HG02884 (cell line): ENCODE results near the gene CAMKK1.

Experiments used
- ATAC-seq: cut with Tn5 transposase; IDR thresholded peaks from one replicate; pipeline ENCODE4 v1.9.1; 2021; ENCODE audit warnings: mild to moderate bottlenecking, moderate library complexity; ENCODE audit not compliant: unreplicated experiment

CAMKK1 gene

GRCh38 chr17:3897731-3898130 lies 4.9 kb upstream of the CAMKK1 start:
- no peak for ATAC-seq

DNA sequence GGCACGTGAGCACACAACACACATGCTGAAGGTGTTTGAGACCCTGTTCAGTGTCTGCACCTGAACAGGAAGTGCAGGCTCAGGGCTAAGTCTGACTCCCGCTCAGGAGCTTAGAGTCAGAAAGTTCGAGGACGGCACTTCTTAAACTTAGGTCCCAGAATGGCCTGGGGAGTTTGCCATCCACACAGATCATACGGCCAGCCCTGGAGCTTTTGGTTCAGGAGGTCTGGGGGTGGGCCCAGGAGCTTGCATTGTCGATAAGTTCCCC lies 4.0 kb upstream of the CAMKK1 start:
- no peak for ATAC-seq

DNA sequence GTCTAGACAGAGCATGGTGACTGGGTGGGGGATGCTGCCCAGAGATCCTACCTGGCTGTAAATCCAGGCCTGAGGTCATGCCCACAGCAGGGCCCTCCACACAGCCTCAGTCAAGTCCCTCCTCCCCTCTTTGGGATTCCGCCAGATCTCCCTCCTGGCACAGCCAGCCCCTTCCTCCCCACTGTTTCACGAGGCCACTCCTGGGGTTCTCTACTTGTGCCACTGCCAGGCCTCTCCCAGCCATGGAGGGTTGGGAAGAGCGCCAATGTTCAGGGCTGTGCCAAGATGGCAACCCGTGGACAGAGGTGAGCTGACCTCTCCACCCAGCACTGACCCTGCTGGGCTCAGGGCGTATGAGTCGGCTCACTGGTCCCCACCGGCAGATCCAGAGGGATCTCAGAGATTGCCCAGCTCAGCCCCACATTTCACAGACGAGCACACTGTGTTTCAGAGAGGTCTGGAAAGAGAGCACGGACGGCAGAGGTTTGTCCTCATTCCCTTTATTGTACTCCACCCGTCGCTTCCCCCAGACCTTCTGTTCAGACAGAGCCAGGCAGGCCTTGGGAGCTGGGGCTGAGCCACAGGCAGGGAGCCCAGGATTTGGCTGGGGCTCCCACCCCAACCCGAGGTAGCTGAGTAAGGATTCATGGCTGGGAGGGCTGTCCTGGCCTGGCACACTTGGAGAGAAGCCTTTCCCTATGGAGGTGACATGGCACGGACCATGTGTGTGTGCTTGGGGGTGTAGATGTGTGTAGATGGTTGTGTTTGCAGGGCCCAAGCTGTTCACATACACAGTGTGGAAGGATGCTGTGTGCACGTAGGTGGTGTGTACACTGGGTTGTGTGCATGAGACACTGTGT lies 3.5 kb upstream of the CAMKK1 start:
- ATAC-seq, result no peak

GRCh38 chr17:3895354-3895753 lies 2.5 kb upstream of the CAMKK1 start:
- ATAC-seq, result no peak

- no peak for ATAC-seq
These were observed 2.1 kb upstream of the CAMKK1 start for GRCh38 chr17:3894911-3895343.

DNA sequence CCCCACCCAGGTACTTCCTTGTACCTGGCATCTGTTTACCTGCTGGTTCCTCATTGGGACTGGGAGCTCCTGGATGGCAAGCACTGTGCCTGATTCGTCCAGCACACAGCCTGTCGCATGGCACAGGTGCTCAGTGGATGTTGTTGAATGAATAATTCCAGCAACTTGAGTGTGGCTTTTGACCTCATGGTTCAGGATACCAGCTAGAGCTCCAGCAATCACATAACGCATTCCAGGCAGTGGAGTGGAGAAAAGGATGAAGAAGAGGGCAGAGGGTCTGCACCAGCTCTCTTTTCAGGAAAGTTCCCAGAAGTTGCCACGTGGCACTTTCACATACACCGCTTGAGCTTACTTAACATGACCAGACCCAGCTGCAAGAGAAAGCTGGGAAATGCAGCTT lies 1.3 kb upstream of the CAMKK1 start:
- ATAC-seq, result no peak

DNA sequence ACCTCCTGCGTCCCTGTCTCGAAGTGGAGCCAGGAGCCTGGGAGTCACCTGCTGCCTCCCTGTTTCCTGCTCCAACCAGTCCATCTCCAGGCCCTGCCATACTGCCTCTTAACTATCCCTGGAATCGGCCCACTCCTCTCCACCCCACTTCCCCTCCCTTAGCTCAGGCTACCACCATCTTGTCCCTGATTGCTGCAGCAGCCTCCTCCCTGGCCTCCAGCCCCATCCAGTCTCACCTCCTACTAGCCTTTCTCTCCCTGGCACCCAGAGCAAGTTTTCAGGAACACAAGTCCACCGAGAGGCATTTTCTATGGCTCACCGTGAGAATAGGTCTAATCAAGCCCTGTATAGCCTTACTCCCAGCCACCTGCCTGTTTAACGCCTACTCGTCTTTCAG lies 865 bp upstream of the CAMKK1 start:
- no peak for ATAC-seq

DNA sequence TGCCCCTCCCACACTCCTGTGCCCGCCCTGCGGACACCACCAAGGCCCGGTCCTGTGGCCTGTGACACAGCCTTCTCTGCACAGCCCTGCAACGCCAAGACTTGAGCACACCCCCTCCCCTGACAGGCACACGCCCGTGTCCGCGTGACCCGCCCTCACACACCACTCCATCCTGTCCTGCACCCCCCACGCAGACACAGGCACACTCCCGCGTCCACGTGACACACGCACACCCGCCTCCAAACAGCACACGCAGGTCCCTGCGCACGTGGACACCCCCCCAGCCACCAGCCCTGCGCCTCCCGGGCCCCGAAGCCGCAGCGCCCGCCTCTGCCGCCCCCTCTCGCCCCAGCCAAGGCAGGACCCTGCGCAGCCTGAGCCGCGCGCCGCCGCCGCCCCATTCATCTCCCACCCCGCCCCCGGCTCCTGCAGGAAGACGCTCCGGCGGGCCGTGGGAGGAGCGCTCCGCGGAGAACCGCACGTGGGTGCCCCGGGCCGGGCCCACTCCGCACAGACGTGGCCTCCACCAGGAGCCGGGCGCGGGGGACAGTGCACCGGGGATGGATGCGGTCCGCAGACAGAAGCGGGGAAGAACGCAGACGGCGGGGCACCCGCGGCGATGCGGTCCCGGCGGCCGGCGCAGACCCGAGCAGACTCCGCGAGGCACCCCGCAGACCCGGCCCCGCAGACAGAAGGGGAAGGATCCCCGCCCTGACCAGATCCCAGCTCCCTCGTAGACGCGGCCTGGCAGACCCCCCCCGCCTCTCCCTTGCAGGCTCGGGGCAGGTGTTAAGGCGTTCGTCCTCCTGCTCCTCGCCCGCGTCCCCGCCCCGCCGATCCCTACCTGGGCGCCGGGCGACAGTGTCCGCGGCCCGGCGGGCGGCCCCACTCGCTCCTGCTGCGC lies 506 bp downstream of the CAMKK1 start:
- peak; percentile 7 for ATAC-seq

- ATAC-seq, result no peak
These were observed 1.2 kb downstream of the CAMKK1 start for GRCh38 chr17:3891626-3892094.

DNA sequence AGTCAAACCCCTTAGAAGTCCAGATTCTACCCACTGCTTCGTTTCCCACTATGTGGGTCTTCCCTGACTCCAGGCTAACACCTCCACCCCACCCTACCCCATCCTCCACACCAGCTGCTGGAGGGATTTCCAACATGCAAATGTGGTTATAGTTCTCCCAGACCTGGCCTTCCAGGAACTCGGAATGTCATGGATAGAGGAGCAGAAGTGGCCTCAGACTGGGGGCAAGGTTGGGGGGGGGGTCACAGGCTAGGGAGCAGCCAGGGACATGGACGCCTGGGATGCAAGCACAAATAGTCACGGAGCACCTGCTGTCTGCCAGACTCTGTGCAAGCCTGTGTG lies 2.0 kb downstream of the CAMKK1 start:
- ATAC-seq, result no peak

- ATAC-seq, result no peak
These were observed 2.6 kb downstream of the CAMKK1 start for GRCh38 chr17:3890082-3890877.

GRCh38 chr17:3889325-3890012 lies 3.4 kb downstream of the CAMKK1 start:
- ATAC-seq, result no peak

- ATAC-seq, result no peak
These were observed 4.3 kb downstream of the CAMKK1 start for GRCh38 chr17:3888343-3889171.

DNA sequence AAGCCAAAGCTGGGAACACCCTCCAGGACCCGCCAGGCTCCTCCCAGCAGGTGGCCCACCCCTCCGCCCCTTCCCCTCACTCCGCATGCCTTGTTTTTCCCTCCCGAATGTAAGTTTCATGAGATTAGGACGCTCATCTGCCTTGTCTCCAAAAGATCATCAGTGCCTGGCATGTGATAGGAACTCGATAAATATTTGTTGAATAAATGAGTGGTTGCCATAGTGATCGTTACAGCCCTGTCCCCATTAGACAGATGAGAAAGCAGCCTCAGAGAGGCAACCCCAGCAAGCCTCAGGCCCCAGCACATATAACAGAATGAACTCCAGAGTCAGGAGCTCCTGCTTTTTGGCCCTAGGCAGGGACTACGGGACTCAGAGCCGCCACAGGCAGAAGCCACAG lies 5.0 kb downstream of the CAMKK1 start:
- ATAC-seq, result no peak

DNA sequence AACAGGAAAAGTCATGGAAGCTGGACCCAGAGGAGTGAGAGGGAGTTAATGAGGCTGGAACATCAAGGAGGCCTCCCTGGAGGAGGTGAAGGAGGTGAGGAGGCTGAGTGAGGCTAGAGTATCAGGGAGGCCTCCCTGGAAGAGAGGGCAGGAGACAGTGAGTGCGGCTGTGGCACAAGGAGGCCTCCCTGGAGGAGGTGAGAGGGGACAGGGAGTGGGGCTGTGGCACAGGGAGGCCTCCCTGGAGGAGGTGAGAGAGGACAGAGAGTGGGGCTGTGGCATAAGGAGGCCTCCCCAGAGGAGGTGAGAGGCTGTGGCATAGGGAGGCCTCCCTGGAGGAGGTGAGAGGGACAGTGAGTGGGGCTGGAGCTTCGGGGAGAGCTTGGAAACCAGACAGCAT lies 5.5 kb downstream of the CAMKK1 start:
- no peak for ATAC-seq

DNA sequence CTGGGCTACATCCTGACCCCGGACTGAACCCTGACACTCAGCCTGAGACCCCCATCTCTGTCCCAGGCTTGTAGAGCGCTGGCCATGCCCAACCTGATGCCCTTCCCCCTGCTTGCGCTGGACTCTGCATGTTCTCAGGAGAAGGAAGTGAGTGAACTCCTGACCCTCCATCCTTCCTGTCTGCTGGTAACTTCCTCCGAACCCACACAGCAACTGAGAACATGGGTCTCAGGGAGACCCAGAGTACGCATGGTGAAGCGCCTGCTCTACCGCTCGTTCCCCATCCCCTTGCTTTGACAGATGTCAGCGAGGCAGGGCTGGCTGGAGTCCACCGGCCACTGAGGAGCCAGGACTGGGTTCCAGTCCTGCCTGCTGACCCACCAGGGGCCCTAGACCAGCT lies 6.1 kb downstream of the CAMKK1 start:
- ATAC-seq, result no peak

- ATAC-seq, result no peak
These were observed 6.9 kb downstream of the CAMKK1 start for GRCh38 chr17:3885970-3886369.

DNA sequence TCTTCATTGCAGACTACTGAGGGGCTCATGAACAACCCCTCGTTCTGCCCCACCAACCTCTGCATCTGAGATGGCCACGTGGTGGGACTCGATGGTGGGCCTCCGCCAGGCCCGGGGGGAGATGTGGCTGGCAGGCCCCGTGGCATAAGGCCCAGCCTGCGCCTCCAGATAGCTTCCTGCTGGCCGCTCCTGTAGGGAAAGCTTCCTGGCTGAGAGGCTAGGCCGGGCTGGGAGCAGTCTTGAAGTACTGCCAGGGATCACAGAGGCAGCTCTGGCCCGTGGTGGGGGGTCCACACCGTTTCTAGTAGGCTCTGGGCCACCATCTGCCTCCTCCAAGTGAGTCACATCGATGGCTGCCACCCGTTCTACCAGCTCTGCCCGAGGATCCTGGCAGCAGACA lies 7.6 kb downstream of the CAMKK1 start:
- no peak for ATAC-seq

DNA sequence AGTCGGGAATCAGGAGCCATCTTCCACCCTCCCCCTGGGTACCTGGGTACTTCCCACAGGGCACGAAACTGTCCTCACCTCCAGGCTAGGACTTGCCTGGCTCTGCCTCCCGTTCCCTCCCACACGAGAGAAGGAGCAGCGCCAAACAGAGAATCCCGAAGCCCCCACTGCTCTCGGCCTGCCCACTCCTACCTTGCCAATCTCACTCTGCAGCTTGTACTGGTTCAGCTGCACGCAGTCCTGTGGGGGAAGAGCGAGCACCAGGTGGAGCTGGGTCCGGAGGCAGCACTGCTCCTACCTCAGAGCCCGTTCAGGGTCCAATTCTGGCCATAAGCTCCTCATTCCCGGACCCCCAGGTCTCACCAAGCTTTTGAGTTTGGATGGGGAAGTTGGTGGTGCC lies 8.7 kb downstream of the CAMKK1 start:
- ATAC-seq, result no peak

GRCh38 chr17:3882276-3882675 lies 10.6 kb downstream of the CAMKK1 start:
- no peak for ATAC-seq
